Activated naive CD8-positive, alpha-beta T cell treated with anti-CD3 and anti-CD28 coated beads, Interleukin-2, amount 50 U/mL, for 16 hours (primary cell): ENCODE results near the gene BICD2.

Source experiments
- DNase-seq: peaks from one replicate; pipeline ENCODE4 v3.0.0-alpha.2; 2020; ENCODE audit warnings: low read depth, low spot score

BICD2 gene

GRCh38 chr9:92747459-92748232 is 17.0 kb downstream of the BICD2 start:
- no peak for DNase-seq

- DNase-seq, result no peak
These were observed 17.8 kb downstream of the BICD2 start for GRCh38 chr9:92746567-92747458.

DNA sequence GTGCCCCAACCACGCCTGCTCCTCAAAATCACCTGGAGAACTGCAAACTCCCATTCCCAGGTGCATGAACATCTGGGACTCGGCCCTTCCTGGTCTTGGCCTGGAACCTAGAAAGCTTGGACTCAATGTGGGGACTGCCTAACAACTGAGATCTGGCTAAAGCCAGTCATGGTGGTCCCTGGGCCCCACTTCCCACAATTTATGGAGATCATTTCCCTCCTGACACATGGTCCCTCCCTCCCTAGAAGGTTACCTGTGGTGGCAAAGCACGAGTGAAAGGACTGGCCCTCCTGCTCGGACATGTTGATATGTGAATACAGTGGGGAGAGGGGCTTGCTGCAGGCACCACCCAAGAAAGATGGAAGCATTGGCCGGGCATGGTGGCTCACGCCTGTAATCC is 18.8 kb downstream of the BICD2 start:
- DNase-seq, result no peak

DNA sequence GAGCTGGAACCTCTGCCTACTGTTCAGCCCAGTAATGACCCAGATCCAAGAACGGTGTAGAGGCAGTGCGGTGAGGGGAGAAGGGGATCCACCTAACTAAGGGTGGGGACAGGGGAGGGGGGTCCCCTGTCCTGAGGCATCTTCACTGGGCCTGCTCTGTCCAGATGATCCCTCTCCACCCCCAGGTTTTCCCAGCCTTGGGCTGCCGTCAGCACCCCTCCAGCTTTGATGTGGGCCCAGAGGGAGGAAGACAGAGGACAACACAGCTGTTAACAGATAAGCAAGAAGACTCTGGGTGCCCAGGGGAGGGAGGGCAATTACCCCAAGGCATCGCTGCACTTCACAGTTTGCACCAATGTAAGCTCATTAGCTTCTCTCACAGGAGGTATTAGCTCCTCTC is 19.3 kb downstream of the BICD2 start:
- no peak for DNase-seq

DNA sequence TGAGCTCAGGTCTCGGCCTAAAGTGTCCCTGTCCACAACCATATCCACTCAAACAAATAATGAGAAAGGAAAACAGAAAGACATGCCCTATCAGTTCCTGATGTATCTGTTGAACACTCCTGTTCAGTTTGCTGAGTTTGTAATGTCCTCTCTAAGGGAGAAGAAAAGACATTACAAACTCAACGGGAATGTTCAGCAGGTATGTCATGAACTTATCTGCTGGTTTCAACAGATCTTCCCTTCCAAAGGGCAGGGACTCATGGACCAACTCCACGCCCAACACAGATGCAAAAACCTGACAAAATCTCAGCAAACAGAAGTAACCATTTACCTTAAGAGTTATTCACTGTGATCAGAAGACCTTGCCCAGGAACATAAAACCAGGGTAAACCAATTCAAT is 23.7 kb downstream of the BICD2 start:
- no peak for DNase-seq

GRCh38 chr9:92740446-92740961 is 24.1 kb downstream of the BICD2 start:
- no peak for DNase-seq

DNA sequence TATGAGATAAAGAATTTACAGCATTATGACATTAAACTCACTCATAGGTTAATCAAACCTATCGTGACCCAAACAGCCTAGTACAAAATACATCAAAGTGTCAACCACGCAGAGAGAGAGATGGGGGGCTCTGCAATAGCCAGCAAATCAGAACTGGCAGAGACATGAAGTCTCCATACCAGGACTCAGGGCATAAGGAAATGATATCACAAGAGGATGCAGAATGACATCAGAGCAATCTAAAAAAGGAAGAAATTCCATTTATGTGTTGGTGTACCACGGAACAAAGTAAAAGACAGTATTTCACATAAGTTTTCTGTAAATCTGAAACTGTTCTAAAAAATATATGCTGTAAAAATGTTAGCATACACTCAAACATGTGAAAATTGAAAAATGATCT is 24.6 kb downstream of the BICD2 start:
- DNase-seq, result no peak

DNA sequence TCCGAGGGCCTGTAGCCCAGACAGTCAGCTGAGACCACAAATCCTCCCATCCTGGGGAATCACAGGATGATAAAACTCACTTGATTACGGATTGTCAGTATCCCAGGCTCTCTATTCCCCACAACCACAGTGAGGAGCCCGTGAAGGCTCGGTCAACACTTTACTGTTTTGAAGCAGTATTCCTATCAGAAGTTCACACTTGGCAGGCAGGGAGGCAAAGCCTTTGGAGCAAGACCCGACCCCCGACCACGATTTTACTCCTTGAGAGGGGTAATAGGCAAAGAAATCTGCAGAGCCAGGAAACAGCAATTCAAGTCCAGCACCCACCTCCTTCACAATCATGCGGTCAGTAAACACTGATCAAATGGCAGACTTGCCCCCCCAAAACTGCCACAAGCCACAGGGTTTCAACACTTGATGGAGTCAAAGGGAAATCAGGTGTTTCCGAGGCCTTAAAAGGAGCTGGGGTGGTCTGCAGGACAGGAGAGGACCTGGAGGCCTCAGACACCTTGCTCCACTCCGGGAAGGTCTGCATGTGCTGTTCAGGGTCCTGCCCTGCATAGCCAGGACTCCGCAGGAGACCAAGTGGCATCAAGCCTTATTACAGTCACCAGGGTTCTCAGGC is 25.2 kb downstream of the BICD2 start:
- DNase-seq, result no peak

- no peak for DNase-seq
These were observed 26.0 kb downstream of the BICD2 start for GRCh38 chr9:92738661-92739081.

DNA sequence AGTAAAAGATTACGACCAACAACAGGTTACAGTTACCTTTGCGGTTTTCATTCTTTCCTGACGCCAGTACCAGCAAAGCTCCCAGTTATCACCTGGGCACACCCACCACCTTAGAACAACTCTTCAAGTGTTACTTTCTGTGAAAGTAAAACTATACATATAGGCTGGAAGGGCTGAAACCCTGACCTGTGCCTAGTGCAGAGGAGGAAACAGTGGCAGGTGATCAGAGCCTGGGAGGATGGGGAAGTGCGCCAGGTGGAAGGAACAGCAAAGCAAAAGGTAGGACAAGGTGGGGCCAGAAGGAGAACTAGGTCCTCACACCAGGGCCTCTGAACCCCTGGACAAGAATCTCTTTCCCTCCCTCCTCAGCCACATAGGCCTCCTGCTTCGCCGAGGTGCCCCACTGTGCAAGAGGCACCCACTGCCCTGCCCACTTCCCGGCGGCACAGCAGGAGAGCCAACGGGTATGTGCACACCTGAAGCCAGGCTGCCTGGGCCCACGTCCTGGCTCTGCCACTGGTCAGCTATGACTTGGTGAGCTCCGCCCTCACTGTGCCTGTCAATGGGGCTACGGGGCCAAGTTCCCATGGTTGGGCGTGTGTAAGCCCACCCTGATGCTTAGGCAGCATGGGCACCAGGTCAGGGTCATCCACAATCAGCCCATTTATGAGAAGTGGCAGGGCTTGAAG is 26.9 kb downstream of the BICD2 start:
- DNase-seq, result no peak

DNA sequence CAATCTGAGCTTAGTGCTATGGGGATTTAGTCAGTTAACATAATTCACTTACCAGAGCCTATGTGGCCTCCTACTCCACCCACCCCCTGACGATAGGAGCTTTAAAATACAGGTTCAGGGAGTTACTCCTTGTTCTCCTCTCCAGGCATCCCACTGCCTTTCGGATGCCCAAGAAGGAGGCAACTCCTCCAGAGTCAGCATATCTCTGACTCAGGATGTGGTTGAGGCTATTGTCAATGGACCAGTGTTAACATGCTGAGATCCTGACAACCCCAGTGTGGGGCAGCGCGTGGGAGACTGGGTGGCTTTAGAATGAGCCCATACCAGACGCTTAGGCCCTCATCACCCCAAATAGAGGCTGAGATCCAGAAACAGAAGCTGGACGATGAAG is 27.4 kb downstream of the BICD2 start:
- DNase-seq, result no peak

GRCh38 chr9:92736563-92737215 is 27.9 kb downstream of the BICD2 start:
- DNase-seq, result no peak

GRCh38 chr9:92735636-92736562 is 28.7 kb downstream of the BICD2 start:
- DNase-seq, result no peak

GRCh38 chr9:92734931-92735635 is 29.6 kb downstream of the BICD2 start:
- DNase-seq, result no peak

- no peak for DNase-seq
These were observed 33.7 kb downstream of the BICD2 start for GRCh38 chr9:92730897-92731296.

GRCh38 chr9:92729735-92730155 is 34.9 kb downstream of the BICD2 start:
- DNase-seq, result no peak

DNA sequence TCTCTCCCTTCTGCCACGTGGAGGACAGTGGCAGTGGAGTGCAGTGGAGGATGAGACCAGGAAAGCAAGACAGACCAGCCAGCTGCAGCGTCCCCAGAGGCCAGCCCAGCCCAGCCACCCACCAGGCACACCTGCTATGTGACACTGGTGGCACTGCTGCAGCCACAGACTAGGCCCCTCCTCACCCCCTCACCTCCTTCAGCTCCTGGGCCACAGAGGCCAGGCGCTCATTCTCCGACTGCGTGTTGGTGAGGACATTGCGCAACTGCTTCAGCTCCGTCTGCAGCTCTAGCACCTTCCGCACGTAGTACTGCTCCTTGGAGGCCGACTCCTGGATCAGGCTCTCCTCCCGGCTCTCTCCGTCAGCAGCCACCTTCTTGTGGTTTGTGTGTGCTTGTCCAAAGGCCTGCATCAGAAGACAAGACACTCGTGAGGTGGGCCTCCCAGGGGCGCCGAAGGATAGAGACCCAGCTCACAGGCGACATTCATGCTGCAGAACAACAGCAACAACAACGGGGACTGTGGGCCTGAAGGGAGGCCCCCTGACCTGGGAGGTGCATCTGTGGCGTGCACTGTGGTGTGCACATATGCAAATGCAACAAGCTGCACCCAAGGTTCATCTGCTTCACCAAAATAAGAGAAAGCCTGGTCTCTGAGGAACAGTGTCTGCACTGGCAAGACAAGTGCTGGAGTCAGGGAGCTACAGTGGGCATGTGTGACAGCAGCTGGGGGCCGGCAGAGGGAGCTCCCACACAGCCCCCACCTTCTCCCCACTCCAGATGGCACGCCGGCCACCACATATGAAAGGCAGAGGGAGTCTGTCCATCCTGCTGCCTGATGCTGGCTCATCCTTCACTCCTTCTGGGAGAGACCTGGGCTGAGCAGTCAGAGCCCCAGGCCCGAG is 35.5 kb downstream of the BICD2 start:
- no peak for DNase-seq
